ENCODE data around the gene PNKP.

The PNKP gene

DNA sequence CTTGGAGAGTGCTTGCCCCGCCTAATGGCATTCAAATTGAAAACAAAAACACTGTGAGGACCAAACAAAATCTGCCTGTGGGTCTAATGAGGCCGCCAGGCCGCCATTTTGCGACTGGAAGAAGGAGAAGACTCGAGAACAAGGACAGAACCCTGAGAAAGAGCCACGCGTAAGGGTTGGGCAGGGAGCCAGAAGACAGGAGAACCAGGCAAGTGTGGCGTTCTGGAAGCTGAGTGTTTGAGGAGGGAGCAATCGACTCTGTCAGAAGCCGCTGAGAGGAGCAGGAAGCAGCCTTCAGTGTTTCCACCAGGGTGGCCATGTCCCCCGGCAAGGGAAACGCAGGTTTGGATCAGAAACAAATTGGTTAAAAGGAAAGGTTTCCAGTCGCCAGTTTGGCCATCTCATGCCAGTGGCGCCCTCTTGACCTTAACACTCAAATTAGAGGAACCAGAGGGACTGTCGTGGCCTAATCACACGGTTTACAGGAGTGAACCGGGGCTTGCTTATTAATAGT, 26.6 kb downstream of the PNKP start:
- no peak overlapping the region for H3K4me3 ChIP-seq (ENCODE audit: low read depth, low read length)
- no peaks in the 10 kb centered on the region for H3K4me1 ChIP-seq (ENCODE audit: control insufficient read depth, insufficient read depth, low read length)
- peaks cover 24% of the 10 kb centered on the region for H3K36me3 ChIP-seq (ENCODE audit: control insufficient read depth, insufficient read depth, low read length)
- no peaks in the 10 kb centered on the region for H3K9me3 ChIP-seq (ENCODE audit: control insufficient read depth, insufficient read depth, low read length)
- no peaks in the 10 kb centered on the region for H3K27me3 ChIP-seq (ENCODE audit: control insufficient read depth, insufficient read depth, low read length)
- H3K9ac ChIP-seq (ENCODE audit: low read depth, low read length): no peak overlapping the region

DNA sequence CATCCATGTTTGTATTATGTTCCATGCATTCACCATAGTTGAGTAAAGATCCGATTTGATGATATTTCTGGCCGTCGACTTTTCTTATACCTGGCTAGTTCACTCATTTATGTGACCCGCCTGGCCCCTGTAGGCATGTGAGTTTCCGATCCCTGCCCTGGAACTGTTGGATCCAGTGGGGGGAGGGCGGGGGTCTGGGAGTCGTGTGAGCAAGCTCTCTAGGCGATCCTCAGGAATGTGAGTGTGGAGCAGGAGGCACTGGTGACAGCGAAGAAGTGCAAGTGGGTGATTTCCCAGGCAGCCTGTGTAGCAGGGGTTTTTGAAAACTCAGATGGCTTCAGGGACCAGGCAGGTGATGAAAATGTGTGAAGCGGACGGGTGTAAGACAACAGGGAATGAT, 27.1 kb downstream of the PNKP start:
- Histone ChIP-seq H3K27me3 (ENCODE audit: control insufficient read depth, insufficient read depth, low read length) (no peaks in the 10 kb centered on the region), H3K36me3 (ENCODE audit: control insufficient read depth, insufficient read depth, low read length) (peaks cover 27% of the 10 kb centered on the region), H3K4me1 (ENCODE audit: control insufficient read depth, insufficient read depth, low read length) (no peaks in the 10 kb centered on the region), H3K9me3 (ENCODE audit: control insufficient read depth, insufficient read depth, low read length) (no peaks in the 10 kb centered on the region), H3K9ac (ENCODE audit: low read depth, low read length) (no peak overlapping the region), H3K4me3 (ENCODE audit: low read depth, low read length) (no peak overlapping the region)

DNA sequence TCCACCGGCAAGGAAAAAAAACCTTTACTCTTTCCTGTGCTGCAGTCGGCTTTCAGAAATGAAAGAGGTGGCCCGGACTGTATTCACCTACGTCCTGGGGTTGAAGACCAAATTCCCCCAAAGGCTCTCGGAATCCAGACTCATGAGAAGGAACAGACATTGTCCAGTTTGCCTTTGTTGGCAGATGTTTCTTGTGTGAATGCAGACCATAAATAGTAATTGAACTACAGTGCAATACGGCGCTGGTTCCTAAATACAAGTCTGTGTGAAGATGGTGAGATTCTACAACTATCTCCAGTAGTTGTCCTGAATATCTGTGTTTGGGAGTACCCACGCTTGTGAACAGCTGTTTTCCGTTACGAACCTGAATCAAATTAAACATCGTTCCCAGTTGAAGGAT, 27.7 kb downstream of the PNKP start:
- H3K9ac ChIP-seq (ENCODE audit: low read depth, low read length): no peak overlapping the region
- H3K27me3 ChIP-seq (ENCODE audit: control insufficient read depth, insufficient read depth, low read length): no peaks in the 10 kb centered on the region

DNA sequence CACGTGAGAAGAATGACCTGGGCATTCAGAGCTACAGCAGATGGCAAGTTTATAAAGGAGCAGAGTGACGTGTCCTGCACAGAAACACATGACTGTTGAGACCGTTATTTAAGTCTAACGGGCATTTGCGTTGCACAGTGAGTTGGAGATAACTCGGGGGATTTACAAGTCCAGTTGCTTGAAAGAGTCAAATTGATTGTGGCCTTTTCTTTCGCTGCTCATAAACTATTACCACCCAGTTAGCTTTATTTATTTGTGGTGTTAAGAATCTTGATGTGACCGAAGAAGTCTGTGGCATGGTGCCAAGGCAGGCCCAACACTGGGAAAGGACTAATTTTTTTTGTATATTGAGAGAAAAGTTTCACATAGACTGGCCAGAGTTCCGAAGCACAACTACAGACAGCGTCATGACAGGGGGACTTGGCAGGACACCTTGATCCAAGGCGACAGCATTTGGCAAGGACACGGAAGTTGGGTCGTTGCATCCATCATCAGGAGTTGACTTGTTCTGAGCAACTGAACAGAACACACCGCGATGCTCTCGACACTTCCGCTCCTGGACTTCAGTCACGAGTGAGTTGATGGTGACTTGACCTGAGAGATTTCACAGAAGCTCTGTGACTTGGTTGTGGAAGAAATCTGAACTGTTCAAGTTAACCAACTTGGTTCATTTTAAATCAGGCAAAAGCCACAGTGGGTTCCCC, 28.3 kb downstream of the PNKP start:
- no peaks in the 10 kb centered on the region for H3K4me1 ChIP-seq (ENCODE audit: control insufficient read depth, insufficient read depth, low read length)
- H3K4me3 ChIP-seq (ENCODE audit: low read depth, low read length): no peak overlapping the region
- no peaks in the 10 kb centered on the region for H3K9me3 ChIP-seq (ENCODE audit: control insufficient read depth, insufficient read depth, low read length)
- no peaks in the 10 kb centered on the region for H3K27me3 ChIP-seq (ENCODE audit: control insufficient read depth, insufficient read depth, low read length)
- no peak overlapping the region for H3K9ac ChIP-seq (ENCODE audit: low read depth, low read length)
- peaks cover 39% of the 10 kb centered on the region for H3K36me3 ChIP-seq (ENCODE audit: control insufficient read depth, insufficient read depth, low read length)

More for the DNA sequence above, 27.7 kb downstream of the PNKP start:
- Histone ChIP-seq H3K9me3 (ENCODE audit: control insufficient read depth, insufficient read depth, low read length) (no peaks in the 10 kb centered on the region), H3K36me3 (ENCODE audit: control insufficient read depth, insufficient read depth, low read length) (peaks cover 33% of the 10 kb centered on the region), H3K4me1 (ENCODE audit: control insufficient read depth, insufficient read depth, low read length) (no peaks in the 10 kb centered on the region), H3K4me3 (ENCODE audit: low read depth, low read length) (no peak overlapping the region)

DNA sequence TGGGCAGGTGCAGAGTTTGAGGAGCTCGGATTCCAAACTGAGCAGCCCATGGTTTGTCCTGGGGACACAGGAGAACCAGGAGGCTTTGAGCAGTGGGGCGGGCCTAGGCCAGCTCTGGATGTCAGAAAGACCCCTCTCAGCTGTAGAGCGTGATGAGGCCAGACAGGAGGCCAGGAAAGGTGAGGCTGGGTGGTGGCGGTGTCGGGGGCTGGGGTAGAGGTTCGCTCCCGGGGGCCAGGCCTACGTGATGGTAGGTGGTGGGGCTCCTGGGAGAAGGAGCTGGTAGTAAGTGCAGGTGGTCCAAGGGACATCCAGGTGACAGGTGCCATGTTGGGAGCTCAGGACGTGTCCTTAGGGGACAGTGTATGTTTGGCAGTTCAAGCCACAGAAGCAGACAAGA, 30.0 kb downstream of the PNKP start:
- no peak overlapping the region for H3K9ac ChIP-seq (ENCODE audit: low read depth, low read length)
- H3K36me3 ChIP-seq (ENCODE audit: control insufficient read depth, insufficient read depth, low read length): peaks cover 46% of the 10 kb centered on the region
- H3K4me1 ChIP-seq (ENCODE audit: control insufficient read depth, insufficient read depth, low read length): no peaks in the 10 kb centered on the region
- no peaks in the 10 kb centered on the region for H3K27me3 ChIP-seq (ENCODE audit: control insufficient read depth, insufficient read depth, low read length)
- no peaks in the 10 kb centered on the region for H3K9me3 ChIP-seq (ENCODE audit: control insufficient read depth, insufficient read depth, low read length)
- no peak overlapping the region for H3K4me3 ChIP-seq (ENCODE audit: low read depth, low read length)

DNA sequence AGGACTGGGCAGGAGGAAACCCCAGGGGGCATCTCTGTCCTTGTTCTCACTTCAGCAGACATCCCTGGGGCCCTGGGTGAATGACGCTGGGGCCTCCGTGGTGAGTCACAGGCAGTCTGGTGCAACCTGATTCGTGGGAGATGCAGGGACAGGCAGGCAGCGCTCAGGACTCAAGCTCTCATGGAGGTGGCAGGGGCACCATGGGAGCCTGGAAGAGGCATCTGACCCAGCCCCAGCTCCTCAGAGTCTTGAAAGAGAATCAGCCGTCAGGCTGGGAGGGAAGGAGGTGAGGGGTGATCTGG, 30.4 kb downstream of the PNKP start:
- Histone ChIP-seq H3K9ac (ENCODE audit: low read depth, low read length) (no peak overlapping the region), H3K9me3 (ENCODE audit: control insufficient read depth, insufficient read depth, low read length) (no peaks in the 10 kb centered on the region), H3K4me1 (ENCODE audit: control insufficient read depth, insufficient read depth, low read length) (no peaks in the 10 kb centered on the region), H3K27me3 (ENCODE audit: control insufficient read depth, insufficient read depth, low read length) (no peaks in the 10 kb centered on the region), H3K36me3 (ENCODE audit: control insufficient read depth, insufficient read depth, low read length) (peaks cover 49% of the 10 kb centered on the region), H3K4me3 (ENCODE audit: low read depth, low read length) (no peak overlapping the region)

DNA sequence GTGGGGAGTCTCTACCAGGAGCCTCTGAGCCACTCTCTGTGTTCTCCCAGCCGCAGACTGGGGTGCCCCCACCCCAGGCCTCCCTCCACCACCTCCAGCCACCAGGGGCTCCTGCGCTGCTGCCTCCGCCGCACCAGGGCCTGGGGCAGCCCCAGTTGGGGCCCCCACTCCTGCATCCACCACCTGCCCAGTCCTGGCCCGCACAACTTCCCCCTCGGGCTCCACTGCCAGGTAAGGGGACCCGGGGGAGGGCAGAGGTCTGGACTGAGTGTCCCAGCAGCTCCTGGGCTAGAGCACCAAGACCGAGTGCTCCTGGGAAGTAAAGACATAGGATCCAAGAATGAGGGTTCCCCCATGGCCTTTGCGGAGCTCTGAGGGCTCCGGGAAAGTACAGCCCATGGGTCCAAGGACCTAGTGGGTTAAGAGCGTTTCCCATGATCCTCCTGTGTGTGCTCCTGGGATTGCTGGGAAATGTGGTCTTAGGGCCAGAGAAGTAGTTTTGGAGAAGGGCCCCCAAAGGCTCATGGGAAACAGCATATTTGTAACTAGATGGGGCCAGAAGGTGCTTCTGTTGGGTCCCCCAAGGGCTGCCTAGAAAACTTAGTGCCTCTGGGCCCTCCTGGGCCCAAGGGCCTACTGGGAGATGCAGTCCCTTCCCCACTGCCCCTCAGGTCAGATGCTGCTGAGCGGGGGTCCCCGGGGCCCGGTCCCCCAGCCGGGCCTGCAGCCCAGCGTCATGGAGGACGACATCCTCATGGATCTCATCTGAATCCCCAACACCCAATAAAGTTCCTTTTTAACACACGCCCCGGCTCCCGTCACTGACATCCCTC, 31.0 kb downstream of the PNKP start:
- no peak overlapping the region for H3K9ac ChIP-seq (ENCODE audit: low read depth, low read length)
- H3K4me3 ChIP-seq (ENCODE audit: low read depth, low read length): no peak overlapping the region
- peaks cover 52% of the 10 kb centered on the region for H3K36me3 ChIP-seq (ENCODE audit: control insufficient read depth, insufficient read depth, low read length)
- H3K9me3 ChIP-seq (ENCODE audit: control insufficient read depth, insufficient read depth, low read length): no peaks in the 10 kb centered on the region
- H3K4me1 ChIP-seq (ENCODE audit: control insufficient read depth, insufficient read depth, low read length): no peaks in the 10 kb centered on the region
- H3K27me3 ChIP-seq (ENCODE audit: control insufficient read depth, insufficient read depth, low read length): no peaks in the 10 kb centered on the region

DNA sequence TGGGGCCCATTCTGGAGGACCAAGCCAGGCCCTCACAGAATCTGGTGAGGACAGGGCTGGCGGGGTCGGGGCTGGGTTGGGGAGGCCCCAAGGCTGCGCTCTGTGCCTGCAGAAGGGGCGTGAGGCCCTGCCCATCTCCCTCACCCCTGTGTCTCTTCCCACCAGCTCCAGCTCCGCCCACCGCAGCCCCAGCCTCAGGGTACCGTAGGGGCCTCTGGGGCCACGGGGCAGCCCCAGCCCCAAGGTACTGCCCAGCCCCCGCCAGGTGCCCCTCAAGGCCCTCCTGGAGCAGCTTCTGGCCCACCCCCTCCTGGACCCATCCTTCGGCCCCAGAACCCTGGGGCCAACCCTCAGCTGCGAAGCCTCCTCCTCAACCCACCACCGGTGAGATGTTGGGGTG, 31.8 kb downstream of the PNKP start:
- no peak overlapping the region for H3K4me3 ChIP-seq (ENCODE audit: low read depth, low read length)
- no peaks in the 10 kb centered on the region for H3K4me1 ChIP-seq (ENCODE audit: control insufficient read depth, insufficient read depth, low read length)
- no peaks in the 10 kb centered on the region for H3K9me3 ChIP-seq (ENCODE audit: control insufficient read depth, insufficient read depth, low read length)
- H3K27me3 ChIP-seq (ENCODE audit: control insufficient read depth, insufficient read depth, low read length): no peaks in the 10 kb centered on the region
- no peak overlapping the region for H3K9ac ChIP-seq (ENCODE audit: low read depth, low read length)
- H3K36me3 ChIP-seq (ENCODE audit: control insufficient read depth, insufficient read depth, low read length): peaks cover 60% of the 10 kb centered on the region

DNA sequence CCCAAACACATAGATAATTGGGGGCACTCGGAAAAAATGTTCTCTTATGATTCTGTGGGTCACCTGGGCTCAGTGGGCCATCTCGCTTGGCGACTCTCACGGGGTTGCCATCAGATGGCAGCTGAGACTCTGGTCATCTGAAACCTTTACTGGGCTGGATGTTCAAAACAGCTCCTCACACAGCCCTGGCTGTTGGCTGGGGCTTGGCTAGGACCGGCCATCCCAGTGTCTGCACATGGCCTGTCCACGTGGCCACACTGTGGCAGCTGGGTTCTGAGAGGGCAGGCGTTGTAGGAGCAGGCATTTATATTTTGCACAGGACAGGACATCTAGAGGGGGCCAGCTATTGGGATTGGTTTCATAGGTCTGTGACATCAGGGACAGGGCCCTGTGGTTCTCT, 33.8 kb downstream of the PNKP start:
- H3K36me3 ChIP-seq (ENCODE audit: control insufficient read depth, insufficient read depth, low read length): peaks cover 64% of the 10 kb centered on the region
- no peaks in the 10 kb centered on the region for H3K4me1 ChIP-seq (ENCODE audit: control insufficient read depth, insufficient read depth, low read length)
- H3K27me3 ChIP-seq (ENCODE audit: control insufficient read depth, insufficient read depth, low read length): no peaks in the 10 kb centered on the region
- H3K9ac ChIP-seq (ENCODE audit: low read depth, low read length): no peak overlapping the region
- H3K9me3 ChIP-seq (ENCODE audit: control insufficient read depth, insufficient read depth, low read length): no peaks in the 10 kb centered on the region
- H3K4me3 ChIP-seq (ENCODE audit: low read depth, low read length): no peak overlapping the region

DNA sequence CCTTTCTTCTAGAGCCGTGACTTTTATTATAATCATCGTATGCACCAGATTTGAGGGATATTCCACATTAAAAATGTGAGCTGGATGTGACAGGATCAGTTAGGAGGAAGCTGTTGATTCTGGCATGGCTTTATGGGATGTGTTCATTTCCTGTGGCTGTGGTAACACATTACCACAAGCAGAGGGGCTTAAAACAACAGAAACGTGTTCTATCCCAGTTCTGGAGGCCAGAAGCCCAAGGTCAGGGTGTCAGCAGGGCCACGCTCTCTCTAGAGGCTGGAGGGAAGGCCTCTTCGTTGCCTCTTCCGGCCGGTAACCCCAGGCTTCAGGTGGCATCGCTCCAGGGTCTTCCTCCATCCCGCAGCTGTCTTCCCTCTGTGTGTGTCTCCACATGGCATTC, 34.8 kb downstream of the PNKP start:
- peaks cover 58% of the 10 kb centered on the region for H3K36me3 ChIP-seq (ENCODE audit: control insufficient read depth, insufficient read depth, low read length)
- H3K4me3 ChIP-seq (ENCODE audit: low read depth, low read length): no peak overlapping the region
- no peaks in the 10 kb centered on the region for H3K4me1 ChIP-seq (ENCODE audit: control insufficient read depth, insufficient read depth, low read length)
- no peaks in the 10 kb centered on the region for H3K27me3 ChIP-seq (ENCODE audit: control insufficient read depth, insufficient read depth, low read length)
- H3K9ac ChIP-seq (ENCODE audit: low read depth, low read length): no peak overlapping the region
- H3K9me3 ChIP-seq (ENCODE audit: control insufficient read depth, insufficient read depth, low read length): no peaks in the 10 kb centered on the region

DNA sequence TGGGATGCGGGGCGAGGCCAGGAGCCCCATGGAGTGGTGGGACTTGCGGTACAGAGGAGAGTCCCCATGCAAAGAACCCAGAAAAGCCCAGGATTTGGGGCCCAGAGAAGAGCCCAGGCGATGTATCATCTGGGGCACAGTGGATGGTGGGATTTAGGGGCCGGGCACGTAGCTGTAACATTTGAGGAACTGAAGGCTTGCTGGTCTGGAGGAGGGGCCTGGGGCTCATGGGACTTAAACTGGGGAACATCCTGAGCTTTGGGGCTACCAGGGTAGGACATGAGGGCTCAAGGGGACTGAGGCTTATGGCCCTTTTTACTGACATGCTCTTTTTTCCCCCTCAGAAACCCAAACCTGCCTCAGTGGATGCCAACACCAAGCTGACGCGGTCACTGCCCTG, 35.8 kb downstream of the PNKP start:
- Histone ChIP-seq H3K9me3 (ENCODE audit: control insufficient read depth, insufficient read depth, low read length) (no peaks in the 10 kb centered on the region), H3K4me3 (ENCODE audit: low read depth, low read length) (no peak overlapping the region), H3K9ac (ENCODE audit: low read depth, low read length) (no peak overlapping the region), H3K36me3 (ENCODE audit: control insufficient read depth, insufficient read depth, low read length) (peaks cover 51% of the 10 kb centered on the region), H3K4me1 (ENCODE audit: control insufficient read depth, insufficient read depth, low read length) (no peaks in the 10 kb centered on the region), H3K27me3 (ENCODE audit: control insufficient read depth, insufficient read depth, low read length) (no peaks in the 10 kb centered on the region)

DNA sequence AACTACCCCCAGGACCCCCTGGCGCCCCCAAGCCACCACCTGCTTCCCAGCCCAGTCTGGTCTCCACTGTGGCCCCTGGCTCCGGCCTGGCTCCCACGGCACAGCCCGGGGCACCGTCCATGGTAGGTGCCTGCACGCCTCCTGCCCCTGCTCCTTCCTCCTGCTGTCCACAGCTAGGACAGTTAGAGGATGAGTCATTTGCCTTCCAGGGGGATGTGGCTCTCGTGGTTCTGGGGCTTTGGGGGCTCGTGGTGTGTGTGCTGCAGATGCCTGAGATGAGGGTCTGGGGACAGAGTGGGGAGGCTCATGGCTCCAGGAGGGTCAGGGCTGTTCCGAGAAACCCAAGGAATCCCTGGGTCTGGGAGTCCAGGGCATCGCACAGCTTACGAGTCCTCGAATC, 36.6 kb downstream of the PNKP start:
- Histone ChIP-seq H3K4me1 (ENCODE audit: control insufficient read depth, insufficient read depth, low read length) (no peaks in the 10 kb centered on the region), H3K9ac (ENCODE audit: low read depth, low read length) (no peak overlapping the region), H3K9me3 (ENCODE audit: control insufficient read depth, insufficient read depth, low read length) (no peaks in the 10 kb centered on the region), H3K27me3 (ENCODE audit: control insufficient read depth, insufficient read depth, low read length) (no peaks in the 10 kb centered on the region), H3K4me3 (ENCODE audit: low read depth, low read length) (no peak overlapping the region), H3K36me3 (ENCODE audit: control insufficient read depth, insufficient read depth, low read length) (peaks cover 48% of the 10 kb centered on the region)
